Transverse colon (tissue), 4 donors: ENCODE results near the gene VSIG10L2.

Experiments
- CTCF ChIP-seq, 5 experiments: fragments of 200-600 bp in 3 of 5; fragments of 450-650 bp in 2 of 5; sonication (generic) in 3 of 5; IDR thresholded peaks; 1 replicate in 2 of 5; 2 replicates in 3 of 5; pipeline ENCODE4 v1.5.1; 2016 to 2017; ENCODE audit warnings: antibody characterized with exemption in 5 of 5, inconsistent platforms in 3 of 5, mild to moderate bottlenecking in 2 of 5, moderate library complexity in 1 of 5
- EP300 ChIP-seq: sonication (generic); formaldehyde crosslinking; IDR thresholded peaks from one replicate; pipeline ENCODE4 v1.6.1; 2017; ENCODE audit warnings: antibody characterized with exemption, low read depth
- POLR2A ChIP-seq: fragments of 450-650 bp; IDR thresholded peaks from one replicate; pipeline ENCODE4 v1.6.1; 2016; ENCODE audit warnings: antibody characterized with exemption, mild to moderate bottlenecking, moderate library complexity
- POLR2AphosphoS5 ChIP-seq, 3 donors: sonication (generic); formaldehyde crosslinking; IDR thresholded peaks; one replicate each; pipeline ENCODE4 v1.6.1; 2016; ENCODE audit warnings: antibody characterized with exemption in 3 of 3

- no peak for TF ChIP-seq POLR2AphosphoS5 (IDR thresholded peaks at IDR 0.05)
- TF ChIP-seq POLR2A, result no peak
- no peak for TF ChIP-seq EP300
- TF ChIP-seq CTCF (IDR thresholded peaks at IDR 0.05), result no peak
Observed at GRCh38 chr11:125956391-125957134, 10.7 kb downstream of the VSIG10L2 start.
